Measurements from ENCODE around the gene PDE1C.

PDE1C gene

GRCh38 chr7:32074787-32075585 lies 4.8 kb upstream of the PDE1C start:
- no peak for DNase-seq

DNA sequence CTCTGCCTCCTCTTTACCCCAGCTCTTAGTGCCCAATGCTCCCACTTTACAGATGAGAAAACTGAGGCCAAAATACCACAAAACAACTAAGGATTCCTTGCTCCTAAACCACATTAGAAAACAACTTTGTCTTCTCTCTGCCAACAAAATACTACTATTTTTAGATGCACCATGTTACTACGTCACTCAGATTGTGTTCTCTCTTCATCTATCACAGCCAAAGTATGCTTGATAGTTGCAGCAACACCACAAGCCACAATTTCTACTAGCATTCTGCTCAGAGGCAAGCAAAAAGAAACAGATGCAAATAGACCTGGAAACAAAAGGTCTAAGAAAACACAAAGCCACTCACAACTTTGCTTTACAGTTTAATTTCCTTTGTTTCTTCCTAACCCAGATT lies 3.3 kb upstream of the PDE1C start:
- DNase-seq = no peak

GRCh38 chr7:32072397-32072796 lies 2.2 kb upstream of the PDE1C start:
- DNase-seq = no peak

DNA sequence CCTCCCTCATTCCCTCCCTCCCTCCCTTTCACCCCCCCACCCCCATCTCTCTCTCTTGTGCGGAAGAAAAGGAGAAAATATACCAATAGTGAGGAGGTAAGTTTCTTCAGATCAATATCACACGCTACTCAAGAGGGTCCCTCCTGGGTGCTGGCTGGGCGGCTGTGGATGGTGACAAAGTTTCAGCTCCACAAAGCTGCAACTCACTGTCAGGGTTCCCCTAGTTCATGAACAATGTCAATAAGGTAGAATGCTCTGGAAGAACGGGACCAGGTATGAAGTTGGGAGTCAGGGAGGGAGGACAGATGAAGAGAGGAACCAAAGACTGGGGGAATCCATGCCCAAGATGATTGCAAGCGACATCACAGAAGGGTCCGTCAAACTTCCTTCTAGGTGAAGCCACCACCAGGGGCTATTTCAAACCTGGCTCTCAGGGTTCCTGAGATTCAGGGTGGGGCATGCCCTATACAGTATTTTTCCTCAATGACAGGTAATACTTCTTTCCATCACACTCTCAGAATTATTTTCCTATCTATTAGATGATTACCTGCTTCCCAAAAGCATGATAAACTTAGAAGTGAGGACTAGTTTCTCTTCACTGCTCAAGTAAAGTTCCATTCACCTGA lies 1.4 kb upstream of the PDE1C start:
- no peak for DNase-seq

GRCh38 chr7:32070051-32070405 lies 179 bp downstream of the PDE1C start:
- DNase-seq = no peak

GRCh38 chr7:32069116-32069650 lies 1.0 kb downstream of the PDE1C start:
- no peak for DNase-seq

DNA sequence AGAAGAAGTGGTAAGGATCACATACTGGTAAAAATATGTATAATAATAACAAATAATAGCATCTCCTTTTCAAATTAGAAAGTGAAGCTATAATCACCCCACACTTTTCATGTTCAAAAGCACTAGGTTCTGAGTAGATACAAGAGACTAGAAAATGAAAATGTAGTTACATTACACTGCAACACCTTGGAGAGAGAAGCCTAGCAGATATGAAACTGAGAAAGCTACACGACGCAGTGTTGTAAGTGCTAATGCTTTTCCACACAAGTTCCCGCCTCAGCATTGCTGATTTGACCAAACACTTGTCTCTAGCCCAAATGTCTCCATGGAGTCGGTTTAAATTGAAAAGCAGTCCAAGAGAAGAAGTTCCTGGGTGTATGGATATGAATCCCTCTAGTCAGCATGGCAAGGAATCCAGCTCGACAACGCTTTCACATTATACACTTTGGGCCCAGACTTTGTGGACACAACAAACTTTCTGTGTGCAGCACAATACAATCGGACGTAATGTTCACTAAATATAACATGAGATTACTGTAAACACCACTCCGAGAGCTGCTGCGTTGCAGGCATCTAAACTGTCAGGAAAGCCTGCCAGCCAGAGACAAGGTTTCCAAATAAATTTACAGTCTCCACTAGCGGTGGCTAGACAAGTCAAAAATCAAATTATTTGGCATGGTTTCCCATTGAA lies 1.7 kb downstream of the PDE1C start:
- no peak for DNase-seq

GRCh38 chr7:32066441-32066840 lies 3.8 kb downstream of the PDE1C start:
- no peak for DNase-seq

GRCh38 chr7:32063614-32064013 lies 6.6 kb downstream of the PDE1C start:
- DNase-seq = no peak

DNA sequence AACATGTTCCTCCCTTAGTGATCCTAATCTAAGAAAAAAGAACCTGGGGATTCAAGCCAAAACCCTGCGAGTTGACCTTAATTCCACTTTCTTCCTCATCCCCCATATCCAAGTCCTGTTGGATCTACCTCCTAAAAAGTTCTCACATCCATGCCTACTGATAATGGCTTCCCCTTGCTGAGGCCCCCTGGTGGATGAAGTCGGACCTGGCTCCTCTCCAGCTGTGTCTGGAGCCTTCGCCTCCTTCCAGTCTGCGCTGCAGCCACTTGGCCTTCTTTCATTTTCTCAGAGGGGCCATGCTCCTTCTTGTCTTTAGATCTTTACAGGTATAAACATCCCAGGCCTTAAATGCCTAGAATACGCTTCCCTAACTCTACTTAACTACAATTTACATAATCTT lies 8.1 kb downstream of the PDE1C start:
- no peak for DNase-seq

DNA sequence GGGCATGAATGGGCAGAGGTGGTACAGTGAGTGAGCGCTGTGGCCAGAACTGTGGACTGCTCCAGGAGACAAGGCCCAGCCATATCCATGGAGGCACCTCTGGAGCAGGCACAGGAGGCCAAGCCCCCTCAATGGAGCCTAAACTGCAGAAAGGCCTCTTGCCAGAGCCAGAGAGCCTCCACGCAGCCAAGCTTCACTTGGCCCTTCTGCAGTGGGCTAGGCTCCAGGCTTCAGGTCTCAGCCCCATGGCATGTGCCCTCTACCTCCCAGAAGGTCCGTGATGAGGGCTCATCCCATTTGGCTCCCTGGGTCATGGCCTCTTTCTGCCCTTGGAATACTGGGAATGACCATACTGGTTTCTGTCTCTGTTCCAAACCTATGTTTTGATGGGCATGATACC lies 8.9 kb downstream of the PDE1C start:
- no peak for DNase-seq

DNA sequence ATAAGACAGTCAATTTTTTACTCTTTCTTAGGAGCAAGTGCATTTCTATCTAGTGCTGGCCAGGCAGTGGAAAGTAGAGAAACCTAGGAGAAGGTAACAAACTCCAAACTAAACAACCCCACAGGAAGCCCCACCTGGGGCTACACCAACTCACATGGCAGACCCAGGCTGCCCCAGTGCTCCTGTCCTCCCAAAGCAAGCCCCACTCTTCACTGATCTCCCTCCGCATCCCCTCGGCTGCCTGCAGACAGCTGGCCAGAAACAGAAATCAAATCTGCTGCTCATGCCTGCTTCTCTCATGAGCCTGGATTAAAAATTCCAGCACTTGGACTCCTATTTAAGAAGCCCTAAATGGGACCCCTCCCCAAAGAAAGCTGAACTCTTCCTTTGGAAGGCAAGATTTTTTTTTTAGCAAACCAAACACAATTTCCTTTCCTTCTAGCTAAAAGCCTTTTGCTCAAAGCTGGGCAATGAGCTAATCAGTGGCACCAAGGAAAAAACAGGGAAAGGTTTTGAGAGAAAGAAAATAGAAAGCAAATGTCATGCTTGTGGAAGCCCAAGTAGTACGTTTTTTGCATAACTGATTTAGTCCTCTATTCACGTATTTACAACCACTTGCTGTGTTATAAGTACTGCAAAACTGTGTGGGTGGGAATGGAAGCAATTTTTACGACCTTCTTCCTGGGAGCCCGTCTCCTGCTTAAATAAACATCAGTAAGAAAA lies 10.8 kb downstream of the PDE1C start:
- DNase-seq = no peak

DNA sequence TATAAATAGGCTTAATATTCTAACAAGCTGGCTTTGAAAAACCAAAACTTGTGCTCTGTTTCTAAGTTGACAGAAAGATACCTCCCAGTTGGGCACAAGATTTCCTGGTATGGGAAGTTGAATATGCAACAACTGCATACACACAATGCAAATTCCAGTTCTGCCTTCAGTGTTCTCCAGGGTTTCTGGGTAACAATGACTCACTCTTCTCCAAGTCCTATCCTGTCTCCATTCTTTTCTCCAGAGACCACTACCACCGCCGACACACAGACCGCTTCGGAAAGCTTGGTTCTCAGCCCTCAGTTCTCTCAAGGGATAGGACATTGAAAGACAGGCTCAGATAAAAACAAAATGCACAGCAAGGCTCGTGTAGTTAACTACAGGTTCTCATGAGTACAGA lies 12.2 kb downstream of the PDE1C start:
- no peak for DNase-seq

DNA sequence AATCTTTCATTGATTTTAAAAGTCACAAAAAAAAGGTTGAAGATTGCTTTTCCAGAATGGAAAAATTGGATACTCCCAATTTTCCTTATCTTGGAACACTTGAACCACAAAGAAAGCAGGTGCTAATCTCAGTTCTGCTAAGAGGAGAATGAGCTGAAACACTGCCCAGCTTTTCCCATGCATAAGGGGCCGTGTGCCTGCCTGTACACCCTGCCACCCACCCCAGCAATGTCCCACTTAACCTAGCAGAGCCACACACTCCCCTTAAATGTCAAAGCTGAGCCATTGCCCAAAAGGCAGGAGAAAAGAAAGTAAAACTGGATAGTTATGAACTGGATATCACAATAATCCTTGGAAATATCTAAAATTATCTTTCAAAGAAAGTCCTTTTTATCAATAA lies 13.4 kb downstream of the PDE1C start:
- no peak for DNase-seq

DNA sequence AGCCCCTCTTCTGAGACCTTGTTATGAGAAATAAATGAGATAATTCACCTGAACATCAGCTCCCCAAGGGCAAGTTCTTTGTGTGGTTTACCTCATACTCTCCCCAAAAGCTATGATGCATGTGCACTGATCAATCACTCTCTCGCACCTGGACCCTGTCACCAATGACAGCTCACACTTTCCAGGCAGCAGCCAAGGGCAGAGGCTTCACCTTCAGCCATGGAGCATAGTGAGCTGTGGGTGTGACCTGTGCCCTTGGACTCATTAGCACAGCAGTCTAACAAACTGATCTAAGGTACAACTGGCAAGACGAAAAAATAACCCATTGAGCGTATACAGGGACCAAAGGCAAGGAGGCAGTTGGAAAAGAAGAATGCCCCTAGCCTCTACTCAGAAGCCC lies 17.0 kb downstream of the PDE1C start:
- DNase-seq = no peak

GRCh38 chr7:32051128-32051527 lies 19.1 kb downstream of the PDE1C start:
- DNase-seq = no peak

- DNase-seq = no peak
Observed at GRCh38 chr7:32049599-32049998, 20.6 kb downstream of the PDE1C start.

DNA sequence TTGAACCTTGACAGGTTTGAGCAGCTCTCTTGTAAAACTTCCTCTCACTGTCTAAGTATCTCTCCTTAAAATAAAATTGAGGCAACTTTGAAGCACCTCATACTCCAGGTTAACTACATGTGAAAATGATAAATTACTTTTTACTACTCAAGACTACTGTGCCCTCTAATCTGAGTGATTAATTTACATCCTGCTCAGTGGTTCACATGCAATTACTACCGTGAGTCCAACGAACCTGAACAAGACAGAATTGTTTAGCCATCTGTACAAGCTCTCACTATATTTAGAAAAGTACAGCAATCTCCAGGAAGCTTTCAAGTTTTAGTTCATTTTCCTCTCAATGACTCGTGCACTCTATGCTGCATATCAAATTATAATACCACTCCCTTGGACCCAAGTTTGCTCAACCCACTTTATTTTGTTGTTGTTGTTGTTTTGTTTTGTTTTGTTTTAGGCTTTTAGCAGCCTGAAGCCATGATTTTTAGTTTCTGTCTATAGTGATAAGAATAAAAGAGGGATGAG lies 21.2 kb downstream of the PDE1C start:
- no peak for DNase-seq

GRCh38 chr7:32047801-32048200 lies 22.4 kb downstream of the PDE1C start:
- no peak for DNase-seq

- no peak for DNase-seq
Observed at GRCh38 chr7:32047075-32047474, 23.1 kb downstream of the PDE1C start.

DNA sequence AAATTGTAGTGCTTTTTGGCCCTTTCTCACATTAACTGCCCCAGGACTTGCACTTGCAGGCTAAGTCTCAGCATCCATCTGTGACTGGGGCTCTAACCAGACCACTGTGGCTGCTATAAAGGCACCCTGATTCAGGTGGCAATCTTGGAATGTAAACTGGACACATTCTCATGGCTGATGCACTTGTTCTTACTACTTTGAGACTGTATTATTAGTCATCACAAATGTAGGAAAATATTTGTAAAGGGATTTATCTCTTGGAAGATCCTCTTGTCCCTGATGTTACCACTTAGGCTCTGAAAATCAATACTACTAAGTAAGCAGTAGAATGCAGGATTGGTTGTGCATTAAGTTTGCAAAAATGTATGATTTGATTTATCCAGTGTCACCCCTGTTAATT lies 25.0 kb downstream of the PDE1C start:
- DNase-seq = no peak

GRCh38 chr7:32044739-32045138 lies 25.5 kb downstream of the PDE1C start:
- no peak for DNase-seq

- no peak for DNase-seq
Observed at GRCh38 chr7:32043688-32044087, 26.5 kb downstream of the PDE1C start.

Data from activated naive CD4-positive, alpha-beta T cell treated with Interleukin-2 at 50 U/mL for 16 hours (primary cell).